Common myeloid progenitor, CD34-positive (primary cell): ENCODE measurements around the gene CDH18.

Source experiments
- CTCF ChIA-PET: fragments of 350-600 bp; sonication (Branson Sonifier 250); formaldehyde crosslinking; loops from one replicate; lab custom pipeline; 2021; ENCODE audit warnings: antibody characterized with exemption; lab: Charles Lee
- POLR2A ChIA-PET: fragments of 350-600 bp; sonication (Branson Sonifier 250); formaldehyde crosslinking; loops from one replicate; lab custom pipeline; 2021; ENCODE audit warnings: antibody characterized with exemption; lab: Charles Lee
- DNase-seq, 3 donors: peaks; one replicate each; pipeline versions ENCODE4 v3.0.0 to v3.0.0-alpha.2; 2013
- H3K27ac ChIP-seq, 2 experiments: 1 replicate in 1 of 2; 2 replicates in 1 of 2; pipeline ENCODE4 v1.7.0; 2013; ENCODE audit warnings: inconsistent platforms in 2 of 2, low read length in 2 of 2, mild to moderate bottlenecking in 2 of 2, low read depth in 1 of 2, moderate library complexity in 1 of 2; ENCODE audit not compliant: severe bottlenecking in 2 of 2, insufficient read depth in 1 of 2, poor library complexity in 1 of 2
- H3K27me3 ChIP-seq, 5 experiments: replicated peaks in 2 of 5; 1 replicate in 3 of 5; 2 replicates in 2 of 5; pipeline versions ENCODE4 v1.6.1 to v1.7.0; 2013; ENCODE audit warnings: low read length in 4 of 5, mild to moderate bottlenecking in 2 of 5, moderate library complexity in 2 of 5, inconsistent platforms in 1 of 5; ENCODE audit not compliant: insufficient read depth in 5 of 5, control insufficient read depth in 4 of 5
- H3K36me3 ChIP-seq, 4 experiments: 1 replicate in 2 of 4; 2 replicates in 2 of 4; pipeline versions ENCODE4 v1.6.1 to v1.7.0; 2013; ENCODE audit warnings: low read length in 3 of 4, control low read depth in 1 of 4, mild to moderate bottlenecking in 1 of 4; ENCODE audit not compliant: control insufficient read depth in 4 of 4, insufficient read depth in 4 of 4
- H3K4me1 ChIP-seq, 4 experiments: 1 replicate in 3 of 4; 2 replicates in 1 of 4; pipeline versions ENCODE4 v1.6.1 to v1.7.1; 2013; ENCODE audit warnings: low read length in 3 of 4, mild to moderate bottlenecking in 3 of 4, control low read depth in 1 of 4, inconsistent platforms in 1 of 4, moderate library complexity in 1 of 4; ENCODE audit not compliant: control insufficient read depth in 4 of 4, insufficient read depth in 4 of 4; ENCODE audit errors: control extremely low read depth in 1 of 4
- H3K4me3 ChIP-seq, 7 experiments: 1 replicate in 4 of 7; 2 replicates in 3 of 7; pipeline versions ENCODE4 v1.5.1 to v1.7.0; 2013; ENCODE audit warnings: mild to moderate bottlenecking in 7 of 7, low read length in 6 of 7, moderate library complexity in 6 of 7, inconsistent platforms in 2 of 7, low read depth in 2 of 7, control low read depth in 1 of 7; ENCODE audit not compliant: insufficient read depth in 4 of 7, control insufficient read depth in 1 of 7; ENCODE audit errors: extremely low read depth in 1 of 7
- H3K9me3 ChIP-seq, 5 experiments: 1 replicate in 4 of 5; 2 replicates in 1 of 5; pipeline versions ENCODE4 v1.6.1 to v1.7.1; 2013; ENCODE audit warnings: low read length in 4 of 5, mild to moderate bottlenecking in 2 of 5, inconsistent platforms in 1 of 5, low read depth in 1 of 5, moderate library complexity in 1 of 5; ENCODE audit not compliant: control insufficient read depth in 4 of 5, insufficient read depth in 2 of 5; ENCODE audit errors: control extremely low read depth in 1 of 5
- WGBS: methylation state at CpG from one replicate; pipeline ENCODE4 v1.1.5; 2013; ENCODE audit not compliant: insufficient coverage; 5-methylcytosine and 5-hydroxymethylcytosine counted together

Gene CDH18

GRCh38 chr5:19577882-19578281 lies 410.1 kb downstream of the CDH18 start:
- no peaks in the 10 kb centered on the region for H3K9me3 ChIP-seq
- H3K4me1 ChIP-seq, result no peaks in the 10 kb centered on the region
- H3K4me3 ChIP-seq, result no peak overlapping the region
- no peak for DNase-seq
- H3K36me3 ChIP-seq, result no peaks in the 10 kb centered on the region
- no peak overlapping the region for H3K27ac ChIP-seq
- ChIA-PET CTCF (interaction anchor here (0.8 kb wide), 1 partner anchor 72 kb away, joined by 3 read pairs; no protein-coding TSS in a partner anchor), POLR2A (no interaction called here)
- WGBS, result 100% methylated on average over 2 of the region's 3 CpGs
- no peaks in the 10 kb centered on the region for H3K27me3 ChIP-seq

DNA sequence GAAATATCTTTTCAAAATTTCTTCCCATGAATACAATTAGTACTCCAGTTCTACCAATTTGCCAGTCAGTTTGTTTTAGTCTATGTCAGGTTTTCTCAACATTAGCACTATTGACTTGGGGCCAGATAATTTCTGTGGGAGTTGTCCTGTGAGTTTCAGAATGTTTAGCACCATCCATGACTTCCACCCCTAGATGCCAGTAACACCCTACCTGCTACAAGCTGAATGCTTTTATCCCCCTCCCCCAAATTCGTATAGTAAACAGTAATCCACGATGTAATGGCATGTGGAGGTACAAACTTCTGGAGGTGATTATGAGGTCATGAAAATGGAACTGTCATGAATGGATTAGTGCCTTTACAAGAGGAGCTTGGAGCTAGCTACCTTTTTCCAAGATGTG lies 420.0 kb downstream of the CDH18 start:
- 94% methylated on average over 2 of the region's 2 CpGs for WGBS
- no peaks in the 10 kb centered on the region for H3K4me1 ChIP-seq
- no peaks in the 10 kb centered on the region for H3K36me3 ChIP-seq
- H3K9me3 ChIP-seq, result no peaks in the 10 kb centered on the region
- ChIA-PET POLR2A (no interaction called here), CTCF (no interaction called here)
- H3K27me3 ChIP-seq, result no peaks in the 10 kb centered on the region
- H3K4me3 ChIP-seq, result no peak overlapping the region
- no peak for DNase-seq
- no peak overlapping the region for H3K27ac ChIP-seq

- no CpG with 5 or more reads among the region's 1 CpG for WGBS
- Histone ChIP-seq H3K27me3 (no peaks in the 10 kb centered on the region), H3K4me3 (no peak overlapping the region), H3K27ac (no peak overlapping the region), H3K36me3 (no peaks in the 10 kb centered on the region), H3K9me3 (no peaks in the 10 kb centered on the region), H3K4me1 (no peaks in the 10 kb centered on the region)
- ChIA-PET CTCF (no interaction called here), POLR2A (no interaction called here)
- DNase-seq, result no peak
Measured at GRCh38 chr5:19565466-19565865, 422.5 kb downstream of the CDH18 start.

GRCh38 chr5:19564036-19564435 lies 424.0 kb downstream of the CDH18 start:
- H3K27ac ChIP-seq, result no peak overlapping the region
- no peaks in the 10 kb centered on the region for H3K9me3 ChIP-seq
- H3K27me3 ChIP-seq, result no peaks in the 10 kb centered on the region
- CTCF ChIA-PET, result no interaction called here
- no peaks in the 10 kb centered on the region for H3K4me1 ChIP-seq
- no peaks in the 10 kb centered on the region for H3K36me3 ChIP-seq
- 100% methylated on average over 2 of the region's 2 CpGs for WGBS
- no peak for DNase-seq
- POLR2A ChIA-PET, result no interaction called here
- no peak overlapping the region for H3K4me3 ChIP-seq

DNA sequence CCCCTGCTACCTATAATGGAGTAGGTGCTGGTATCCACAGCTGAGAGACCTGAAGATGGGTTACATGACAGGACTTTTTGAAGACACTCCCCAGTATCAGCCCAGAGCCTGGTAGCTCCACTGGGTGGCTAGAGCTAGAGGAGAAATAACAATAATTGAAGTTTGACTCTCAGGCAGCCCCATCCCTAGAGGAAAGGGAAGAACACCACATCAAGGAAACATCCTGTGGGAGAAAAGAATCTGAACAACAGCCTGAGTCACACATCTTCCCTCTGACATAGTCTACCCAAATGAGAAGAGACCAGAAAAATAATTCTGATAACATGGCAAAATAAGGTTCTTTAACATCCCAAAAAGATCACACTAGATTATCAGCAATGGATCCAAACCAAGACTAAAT lies 432.1 kb downstream of the CDH18 start:
- Histone ChIP-seq H3K9me3 (no peaks in the 10 kb centered on the region), H3K36me3 (no peaks in the 10 kb centered on the region), H3K4me1 (no peaks in the 10 kb centered on the region), H3K4me3 (no peak overlapping the region), H3K27ac (no peak overlapping the region), H3K27me3 (no peaks in the 10 kb centered on the region)
- CTCF ChIA-PET, result interaction anchor here (1.1 kb wide), 1 partner anchor 10 kb away, joined by 3 read pairs; no protein-coding TSS in a partner anchor
- no peak for DNase-seq
- POLR2A ChIA-PET, result no interaction called here

- Histone ChIP-seq H3K4me3 (no peak overlapping the region), H3K27ac (no peak overlapping the region), H3K27me3 (no peaks in the 10 kb centered on the region), H3K9me3 (no peaks in the 10 kb centered on the region), H3K4me1 (no peaks in the 10 kb centered on the region), H3K36me3 (no peaks in the 10 kb centered on the region)
- no peak for DNase-seq
- POLR2A ChIA-PET, result no interaction called here
- CTCF ChIA-PET, result interaction anchor here (0.9 to 1.1 kb wide), 2 partner anchors 9 to 1487 kb away, joined by 3 read pairs; no protein-coding TSS in a partner anchor
- WGBS, result 78% methylated on average over 3 of the region's 3 CpGs
Measured at GRCh38 chr5:19555436-19555835, 432.6 kb downstream of the CDH18 start.

GRCh38 chr5:19554524-19554923 lies 433.5 kb downstream of the CDH18 start:
- H3K27me3 ChIP-seq, result no peaks in the 10 kb centered on the region
- ChIA-PET CTCF (interaction anchor here (0.9 to 1.1 kb wide), 2 partner anchors 9 to 1488 kb away, joined by 3 read pairs; no protein-coding TSS in a partner anchor), POLR2A (no interaction called here)
- H3K9me3 ChIP-seq, result no peaks in the 10 kb centered on the region
- H3K4me3 ChIP-seq, result no peak overlapping the region
- H3K36me3 ChIP-seq, result no peaks in the 10 kb centered on the region
- H3K4me1 ChIP-seq, result no peaks in the 10 kb centered on the region
- DNase-seq, result no peak
- no CpG with 5 or more reads among the region's 1 CpG for WGBS
- H3K27ac ChIP-seq, result no peak overlapping the region
